HG03159 (cell line): ENCODE measurements around the gene SOX11.
"Not testable (repeated sequence)": the region's sequence is repeated elsewhere in the genome, so short reads cannot be mapped to it uniquely, and the experiment has no call there.

ENCODE experiments used
- ATAC-seq: cut with Tn5 transposase; IDR thresholded peaks from one replicate; pipeline ENCODE4 v1.9.1; 2021; ENCODE audit warnings: mild to moderate bottlenecking, moderate library complexity; ENCODE audit not compliant: unreplicated experiment

The SOX11 gene

DNA sequence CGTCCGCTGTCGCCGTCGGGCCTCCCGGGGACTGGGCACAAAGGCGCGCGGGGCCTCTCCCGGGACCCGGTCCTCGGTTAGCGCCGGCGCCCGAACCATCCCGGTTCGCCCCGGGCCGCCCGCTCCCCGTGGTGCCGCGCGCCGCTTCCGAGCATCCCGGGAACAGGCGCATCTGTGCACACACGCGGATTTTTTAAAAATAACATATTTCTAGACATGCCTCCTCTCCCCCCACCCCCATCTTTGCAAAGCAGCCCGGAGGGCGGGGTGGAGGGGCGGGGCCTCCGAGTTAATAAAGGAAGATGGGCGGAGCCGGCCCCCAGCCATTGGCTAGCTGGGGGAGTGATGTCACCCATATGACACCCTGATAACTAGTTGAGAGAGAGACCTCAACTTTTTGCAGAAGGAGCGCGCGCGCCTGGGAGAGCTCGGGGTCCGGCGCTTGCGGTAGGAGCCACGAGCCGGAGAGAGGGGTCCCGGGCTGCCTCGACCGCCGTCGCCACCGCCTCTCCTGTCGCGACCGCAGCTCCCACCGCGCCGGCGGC lies at the start of gene SOX11:
Gene SOX11 (plus strand): TSS at position 400 of the 545 bp plus-strand sequence. CDS start 338 bp downstream, outside the sequence.
- ATAC-seq, result no peak

DNA sequence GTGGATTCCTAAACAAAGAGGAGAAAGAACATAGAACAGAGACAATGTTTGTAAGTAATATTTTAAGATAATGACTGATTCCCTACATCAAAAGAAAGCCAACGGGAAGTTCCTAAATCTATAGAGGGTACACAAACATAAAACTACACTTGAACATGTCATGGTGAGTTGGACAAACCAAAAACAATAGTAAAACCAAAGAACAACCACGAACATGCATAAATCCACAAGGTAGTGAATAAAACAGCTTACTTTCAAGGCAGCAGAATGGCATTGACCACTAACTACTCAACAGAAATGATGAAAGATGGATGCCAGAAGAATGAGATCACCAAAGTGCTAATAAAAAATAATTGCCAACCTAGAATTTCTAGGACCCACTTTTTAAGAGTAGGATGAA lies 39.5 kb upstream of the SOX11 start:
- not testable (repeated sequence) for ATAC-seq

DNA sequence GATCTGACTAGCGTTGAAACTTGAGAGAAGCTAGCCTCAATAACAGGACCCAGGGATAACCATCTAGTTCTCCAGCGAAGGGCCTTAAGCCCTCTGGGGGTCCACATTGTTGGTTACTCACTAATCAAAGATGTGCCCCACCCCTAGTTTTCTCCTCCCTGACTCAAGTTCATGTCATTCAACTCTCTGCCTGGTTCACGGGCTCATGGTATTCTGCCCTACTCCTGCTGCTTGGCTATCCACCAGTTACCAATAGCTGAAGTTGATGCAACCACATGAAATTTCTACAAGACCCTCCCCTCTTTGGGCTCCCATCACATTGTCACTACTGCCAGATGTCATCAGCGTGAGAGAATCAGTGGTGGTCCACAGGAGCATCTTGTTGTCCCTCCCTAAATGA lies 38.4 kb upstream of the SOX11 start:
- not testable (repeated sequence) for ATAC-seq

DNA sequence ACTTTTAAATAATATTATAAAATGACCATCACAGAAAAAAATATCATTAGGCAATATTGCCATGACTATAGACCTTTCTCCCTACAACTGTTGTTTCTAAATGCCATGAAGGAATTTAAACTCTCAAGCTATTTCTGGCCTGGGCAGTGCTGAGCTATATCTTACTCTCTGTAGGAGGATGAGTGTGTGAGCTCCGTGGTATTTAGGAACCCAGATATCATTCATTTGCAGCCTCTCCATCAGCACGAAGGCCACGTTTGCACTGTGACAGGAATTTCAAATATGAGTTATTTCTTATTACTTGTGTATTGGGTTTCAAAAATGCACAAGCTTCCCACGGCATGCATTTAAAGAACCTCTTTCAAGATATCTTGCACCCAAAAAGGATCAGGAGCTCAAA lies 35.0 kb upstream of the SOX11 start:
- ATAC-seq, result no peak

DNA sequence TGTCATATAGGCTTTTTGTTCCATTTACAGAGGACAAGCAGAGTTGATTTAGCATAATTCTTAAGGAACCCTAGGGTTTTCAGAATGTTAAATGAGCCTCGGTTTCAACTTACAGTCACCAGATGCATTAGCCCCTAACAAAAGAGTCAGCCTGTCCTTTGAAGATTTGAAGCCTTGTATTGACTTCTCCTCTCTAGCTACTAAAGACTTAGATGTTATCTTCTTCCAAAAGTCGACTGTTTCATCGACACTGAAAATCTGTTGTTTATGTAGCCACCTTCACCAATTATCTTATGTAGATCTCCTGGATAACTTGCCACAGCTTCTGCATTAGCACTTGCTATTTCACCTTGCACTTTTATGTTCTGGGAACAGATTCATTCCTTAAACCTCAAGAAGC lies 31.6 kb upstream of the SOX11 start:
- no peak for ATAC-seq

DNA sequence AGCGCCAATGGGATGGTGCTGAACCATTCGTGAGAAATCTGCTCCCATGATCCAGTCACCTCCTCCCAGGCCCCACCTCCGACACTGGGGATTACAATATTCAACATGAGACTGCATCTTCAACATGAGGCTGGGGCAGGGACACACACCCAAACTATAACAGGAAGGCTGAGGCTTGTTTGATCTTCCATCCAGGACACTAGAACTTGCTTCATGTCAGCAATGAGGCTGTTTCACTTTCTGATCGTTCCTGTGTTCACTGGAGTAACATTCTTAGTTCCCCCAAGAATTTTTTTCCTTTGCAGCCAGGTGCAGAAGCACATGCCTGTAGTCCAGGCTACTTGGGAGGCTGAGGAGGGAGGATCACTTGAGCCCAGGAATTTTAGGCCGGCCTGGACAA lies 30.8 kb upstream of the SOX11 start:
- no peak for ATAC-seq

DNA sequence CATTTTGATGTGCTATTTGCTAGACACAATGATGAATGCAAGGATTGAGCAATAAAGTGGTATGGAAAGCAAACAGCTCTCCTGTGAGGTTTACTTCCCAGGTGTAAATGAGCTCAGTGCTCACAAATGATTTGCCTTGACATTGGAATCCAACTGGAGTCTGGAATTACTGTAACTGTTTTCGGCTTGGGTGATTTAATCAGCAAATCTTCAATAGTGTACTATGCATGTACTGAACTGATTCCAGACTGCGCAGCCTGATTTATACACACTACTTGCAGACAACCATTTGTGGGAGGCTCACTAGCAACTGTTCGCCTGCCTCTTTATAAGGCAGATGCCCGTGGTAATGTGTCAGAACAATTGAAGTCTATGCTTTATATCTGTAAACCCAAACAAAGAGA lies 27.9 kb upstream of the SOX11 start:
- ATAC-seq, result no peak

DNA sequence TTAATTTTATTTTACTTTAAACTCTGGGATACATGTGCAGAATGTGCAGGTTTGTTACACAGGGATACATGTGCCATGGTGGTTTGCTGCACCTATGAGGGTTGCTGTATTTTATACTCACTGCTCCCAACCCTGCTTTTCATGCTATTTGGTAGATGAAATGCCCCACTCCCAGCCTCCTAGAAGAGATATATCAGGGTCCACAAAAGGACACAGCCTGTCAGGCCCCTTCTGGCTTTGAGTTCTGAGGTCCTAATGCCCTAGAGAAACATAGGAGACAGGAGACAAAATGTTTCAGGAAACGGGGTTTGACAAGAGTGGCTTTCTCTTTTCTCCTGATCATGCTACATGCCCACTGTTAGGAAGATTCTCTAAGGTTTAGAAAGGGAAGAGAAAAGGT lies 27.1 kb upstream of the SOX11 start:
- ATAC-seq, result no peak

DNA sequence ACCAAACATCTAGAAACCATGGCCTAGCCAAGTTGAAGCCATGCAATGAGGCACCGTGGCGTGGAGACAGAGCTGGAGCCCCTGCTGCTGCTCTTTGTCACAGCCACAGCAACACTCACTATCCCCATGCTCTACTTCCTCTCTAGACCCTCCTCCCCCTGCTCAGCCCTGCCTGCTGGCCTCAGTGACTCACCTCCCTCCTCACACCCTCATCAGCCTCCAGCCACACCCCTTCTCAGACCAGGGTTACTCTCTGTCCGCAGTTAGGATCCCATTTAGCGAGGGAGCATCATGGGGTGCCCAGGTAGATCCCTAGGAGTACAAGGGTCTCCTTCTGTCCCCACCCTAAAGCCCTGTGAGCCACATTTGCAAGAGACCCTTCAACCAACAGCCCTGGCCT lies 25.4 kb upstream of the SOX11 start:
- ATAC-seq, result no peak

DNA sequence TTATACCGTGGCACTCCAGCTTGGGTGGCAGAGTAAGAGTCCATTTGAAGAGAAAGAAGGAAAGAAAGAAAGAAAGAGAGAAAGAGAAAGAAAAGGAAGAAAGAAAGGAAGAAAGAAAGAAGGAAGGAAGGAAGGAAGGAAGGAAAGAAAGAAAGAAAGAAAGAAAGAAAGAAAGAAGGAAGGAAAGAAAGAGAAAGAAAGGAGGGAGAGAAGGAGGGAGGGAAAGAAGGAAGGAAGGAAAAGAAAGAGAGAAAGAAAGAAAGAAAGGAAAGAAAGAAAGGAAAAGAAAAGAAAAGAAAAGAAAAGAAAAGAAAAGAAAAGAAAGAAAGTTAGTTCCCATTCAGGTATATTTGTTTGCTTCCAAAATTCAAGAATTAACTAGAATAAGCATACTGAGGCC lies 24.5 kb upstream of the SOX11 start:
- ATAC-seq, result not testable (repeated sequence)

DNA sequence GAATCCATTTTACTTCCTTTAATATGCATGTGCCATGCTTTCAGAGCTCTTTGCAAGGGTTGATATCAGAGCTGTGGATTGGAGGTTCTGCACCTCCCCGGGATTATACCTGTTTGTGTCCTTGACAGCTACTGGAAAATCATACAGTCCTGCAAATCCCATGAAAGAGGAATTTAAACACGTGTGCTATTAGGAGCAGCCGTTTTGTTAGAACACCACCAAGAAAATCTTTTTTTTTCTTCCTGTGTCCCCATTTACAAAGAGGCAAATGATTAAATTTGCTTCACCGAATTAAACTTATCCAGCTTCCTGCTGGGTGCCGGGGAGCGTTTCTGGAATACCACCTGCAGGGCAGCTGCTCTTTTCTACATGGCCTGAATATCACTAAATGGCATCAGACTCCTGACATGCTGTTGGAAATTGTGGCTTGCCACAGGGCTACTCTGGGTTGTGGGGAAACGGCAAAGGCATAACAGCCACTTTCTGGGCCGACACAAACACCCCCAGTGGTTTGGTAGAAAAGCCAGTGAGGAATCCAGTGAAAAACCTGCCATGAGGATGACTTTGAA lies 23.4 kb upstream of the SOX11 start:
- ATAC-seq, result no peak

DNA sequence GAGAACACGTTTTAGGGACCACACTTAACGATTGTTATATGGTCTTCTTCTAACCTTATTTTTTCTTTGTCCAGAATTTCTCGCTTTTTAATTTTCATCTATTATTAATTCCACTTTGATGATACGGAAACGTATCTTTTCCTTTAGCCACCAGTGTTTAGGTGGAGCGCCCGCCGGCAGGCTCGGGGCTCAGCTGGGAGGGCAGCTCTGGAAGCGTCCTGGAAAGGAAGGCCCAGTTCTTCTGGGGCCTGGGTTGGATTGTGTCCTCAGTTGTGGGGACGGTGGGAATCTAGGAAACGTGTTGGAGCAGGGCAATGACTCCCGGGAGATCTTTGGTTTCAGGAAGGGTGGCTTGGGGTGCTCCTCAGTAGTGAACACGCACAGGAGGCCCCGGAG lies 19.4 kb upstream of the SOX11 start:
- no peak for ATAC-seq

DNA sequence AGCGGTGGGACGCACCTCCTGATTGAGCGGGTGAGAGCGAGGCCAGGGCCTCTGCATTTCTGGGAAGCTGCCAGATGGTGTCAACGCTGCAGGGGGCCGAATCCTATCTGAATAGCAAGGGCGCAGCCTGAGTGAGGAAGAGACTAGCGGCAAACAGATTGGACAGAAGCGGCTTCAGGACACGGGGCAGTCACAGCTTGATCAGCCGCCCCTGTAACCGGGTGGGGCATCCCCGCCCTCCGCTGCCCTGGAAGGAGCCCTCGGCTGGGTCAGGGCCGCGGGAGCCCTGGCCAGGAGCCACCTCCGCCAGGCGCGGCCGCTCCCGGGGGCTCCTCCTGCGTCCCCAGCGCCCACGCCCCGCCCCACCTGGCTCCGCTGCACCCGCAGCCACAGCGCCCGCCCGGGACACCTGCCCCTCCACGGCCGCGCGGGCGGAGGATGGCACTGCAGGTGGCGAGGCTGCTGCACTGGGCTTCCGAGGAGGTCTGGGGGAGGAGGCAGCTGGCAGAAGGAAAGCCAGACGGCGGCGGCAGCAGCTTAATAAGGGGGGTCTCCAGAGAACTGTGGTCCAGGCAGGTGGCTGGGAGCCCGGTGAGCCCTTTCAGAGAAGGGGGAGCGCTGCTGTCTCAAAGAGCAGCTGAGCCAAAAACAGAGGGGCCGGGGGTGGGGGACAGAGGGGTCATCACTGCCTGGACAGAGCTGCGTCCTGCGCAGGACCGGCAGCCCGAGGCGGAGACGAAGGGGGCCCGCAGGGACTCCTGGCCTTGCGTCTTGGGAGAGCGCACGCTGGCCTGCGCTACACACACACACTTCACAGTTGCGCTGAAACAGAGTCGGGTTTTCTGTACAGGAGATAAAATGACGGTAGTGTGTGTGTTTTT lies 18.8 kb upstream of the SOX11 start:
- no peak for ATAC-seq

DNA sequence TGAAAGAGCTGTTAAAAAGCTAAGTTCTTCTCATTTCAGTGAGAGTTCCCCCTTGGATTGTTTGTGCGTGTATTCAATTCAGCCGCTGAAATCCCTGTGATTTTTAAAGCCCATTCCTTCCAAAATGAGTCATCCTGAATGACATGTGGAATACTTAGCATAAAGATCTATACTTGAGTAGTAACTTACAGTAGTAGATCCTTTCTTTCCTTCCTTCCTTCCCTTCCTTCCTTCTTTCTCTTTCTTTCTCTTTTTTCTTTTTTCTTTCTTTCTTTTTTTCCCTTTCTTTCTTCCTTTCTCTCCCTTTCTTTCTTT lies 18.2 kb upstream of the SOX11 start:
- ATAC-seq, result no peak

DNA sequence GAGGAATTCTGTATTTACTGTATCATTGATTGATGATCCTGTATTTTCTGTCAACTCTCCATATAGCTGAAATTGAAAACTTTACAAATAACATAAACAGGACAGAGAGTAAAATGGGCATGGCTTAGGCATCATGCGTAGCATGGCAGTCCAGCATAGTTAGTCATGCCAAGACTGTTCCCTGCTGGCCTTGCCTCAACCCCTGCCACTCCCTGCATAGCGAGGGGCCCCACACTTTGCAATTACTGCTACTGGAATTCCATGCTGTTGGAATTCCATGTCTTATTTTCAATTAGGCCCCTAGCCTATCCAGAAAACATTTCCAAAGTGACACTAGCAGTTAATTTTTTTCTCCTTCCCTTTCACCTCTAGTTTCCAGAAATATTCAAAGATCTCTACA lies 15.1 kb upstream of the SOX11 start:
- ATAC-seq, result no peak

DNA sequence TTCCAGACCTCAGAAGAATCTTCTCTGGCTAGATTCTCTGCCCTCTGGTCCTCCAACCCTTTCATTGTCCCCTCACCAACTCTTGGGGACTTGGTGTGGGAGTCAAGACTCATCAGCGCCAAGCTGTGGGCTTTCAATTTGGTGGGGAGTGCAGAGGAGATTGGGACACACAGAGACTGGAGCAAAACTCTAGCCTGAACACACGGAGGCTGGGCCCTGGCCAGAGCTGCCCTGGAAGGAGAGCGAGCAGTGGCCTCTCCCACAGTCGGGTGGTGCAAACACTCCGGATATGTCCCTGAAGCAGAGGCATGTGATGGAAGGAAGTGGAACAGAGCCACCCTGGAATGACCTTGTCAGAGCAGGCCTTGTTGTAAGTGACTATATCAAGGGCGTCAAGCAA lies 8.7 kb upstream of the SOX11 start:
- no peak for ATAC-seq

DNA sequence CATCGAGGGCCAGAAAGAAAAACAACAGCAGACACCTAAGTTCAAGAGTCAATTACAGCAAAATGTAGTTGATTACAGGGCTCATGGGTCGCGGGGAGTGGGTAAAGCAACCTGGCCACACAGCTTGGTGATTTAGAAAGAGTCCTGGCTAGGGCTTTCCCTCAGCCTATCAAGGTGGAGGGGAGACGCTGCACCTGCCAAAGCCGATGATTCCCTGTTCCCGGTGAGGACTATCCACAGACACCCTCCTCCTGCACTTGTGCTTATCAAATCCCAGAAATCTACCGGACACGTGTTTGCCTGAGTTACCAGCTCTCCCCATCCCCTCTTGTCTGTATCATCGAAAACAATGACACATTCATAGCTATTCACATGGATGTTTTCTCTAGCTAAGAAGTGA lies 7.0 kb upstream of the SOX11 start:
- no peak for ATAC-seq

DNA sequence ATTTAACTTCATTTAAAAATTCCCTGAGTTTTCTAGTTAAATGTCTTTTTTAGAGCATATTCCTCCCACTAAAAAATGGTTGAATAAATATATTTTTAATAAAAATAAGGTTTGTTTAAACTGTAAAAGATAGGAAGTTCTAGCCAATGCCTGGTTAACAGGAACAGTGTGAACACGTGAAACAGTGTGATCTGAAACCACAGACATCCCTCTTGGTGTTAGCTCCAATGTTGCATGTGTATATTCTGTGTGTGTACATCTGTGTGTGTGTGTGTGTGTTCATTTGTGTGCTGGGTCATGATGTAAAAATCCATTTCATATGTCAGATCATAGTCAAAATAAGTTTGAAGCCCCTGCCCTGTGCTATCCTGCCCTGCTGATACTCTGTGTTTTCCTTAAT lies 6.1 kb upstream of the SOX11 start:
- ATAC-seq, result no peak

DNA sequence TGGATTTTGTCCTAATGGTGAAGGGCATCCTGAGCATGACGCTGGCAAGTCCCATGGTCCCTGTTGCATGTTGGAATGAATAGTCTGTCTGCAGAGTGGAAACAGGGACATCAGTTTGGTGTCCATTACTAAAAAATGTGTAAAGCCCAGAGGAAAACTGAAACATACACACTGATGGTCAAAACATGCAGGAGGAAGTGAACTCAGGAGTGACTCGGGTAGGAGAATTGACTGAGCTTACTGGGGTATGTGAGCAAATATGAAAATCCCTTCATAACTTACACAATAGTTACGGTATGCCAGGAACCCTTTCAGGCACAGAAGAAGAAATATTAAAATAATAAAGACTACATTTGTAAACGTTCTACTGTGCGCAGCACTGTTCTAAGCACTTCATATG lies 5.6 kb upstream of the SOX11 start:
- no peak for ATAC-seq

DNA sequence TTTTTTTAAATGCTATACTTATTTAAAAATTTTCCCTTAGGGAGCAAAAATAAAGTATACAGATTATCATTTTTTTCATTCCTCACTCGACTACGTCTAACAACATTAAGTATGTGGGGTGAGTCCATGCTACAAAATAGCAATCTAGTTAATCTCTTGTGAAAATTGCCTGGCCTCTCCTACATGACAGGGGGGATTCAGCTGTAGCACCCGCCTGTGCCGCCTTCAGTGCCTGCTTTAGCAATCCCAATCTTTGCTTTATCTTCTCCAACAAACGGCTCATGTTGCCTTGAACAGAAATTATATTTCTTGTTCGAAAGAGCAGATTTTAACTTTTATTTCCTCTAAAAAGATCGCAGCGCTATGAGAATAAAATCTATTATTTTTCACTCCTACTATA lies 2.4 kb upstream of the SOX11 start:
- ATAC-seq, result no peak

DNA sequence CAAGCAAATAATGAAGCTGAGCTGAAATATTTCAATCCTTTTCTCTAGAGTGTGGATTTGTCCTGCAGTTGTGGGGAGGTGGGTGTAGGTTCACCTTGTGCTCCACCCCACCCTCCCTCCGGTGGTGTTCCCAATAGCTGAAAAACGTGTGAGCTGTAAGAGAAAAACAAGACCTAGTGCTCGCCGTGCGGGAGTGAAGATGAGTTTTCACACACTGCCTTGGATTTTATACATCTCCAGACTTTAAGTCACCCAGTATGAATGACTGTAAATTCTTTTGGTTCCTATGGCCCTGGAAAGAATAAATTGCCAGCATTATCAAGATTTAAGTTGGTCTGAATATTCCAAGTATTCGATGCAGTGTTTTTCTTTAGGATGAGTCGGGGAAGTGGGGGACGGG lies 1.9 kb upstream of the SOX11 start:
- ATAC-seq, result no peak

DNA sequence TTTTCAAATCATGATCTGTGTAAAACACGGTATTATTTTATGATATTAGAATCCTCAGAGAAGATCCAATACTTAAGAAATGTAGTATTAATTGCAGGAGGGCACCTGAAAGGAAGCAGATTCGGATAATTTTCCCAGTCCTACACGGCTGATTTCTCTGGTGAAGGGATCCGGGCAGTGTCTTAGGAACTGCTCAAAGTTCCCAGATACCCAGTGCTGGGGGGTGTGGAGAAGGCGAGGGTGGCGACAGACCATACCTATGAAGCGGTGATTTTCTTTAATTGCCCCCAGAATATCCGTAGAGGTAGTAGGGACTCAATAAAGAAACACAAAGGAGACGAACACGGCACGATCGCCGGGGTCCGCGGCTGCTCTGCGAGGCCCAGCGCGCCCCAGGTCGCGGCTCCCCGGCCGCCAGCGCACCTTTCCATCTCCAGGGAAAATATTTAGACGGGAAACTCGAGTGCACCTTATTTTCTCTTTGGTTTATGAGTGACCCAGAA lies 1.4 kb upstream of the SOX11 start:
- ATAC-seq, result no peak
